Esophagus mucosa (tissue), 1 donor: ENCODE measurements around the gene WDR1. TPM values are rescaled to one million over a fixed set of nuclear protein-coding genes. Genes with fewer than 3 reads are reported as not detected.
"Not testable (repeated sequence)": the region's sequence is repeated elsewhere in the genome, so short reads cannot be mapped to it uniquely, and the experiment has no call there.

Source experiments
- ATAC-seq: fragments of 200-7000 bp; cut with Tn5 transposase; one replicate; pipeline ENCODE4 v1.9.1; 2020
- total RNA-seq: library from RNA; stranded (reverse); gene quantifications from one replicate; pipeline ENCODE4 v1.2.4, GENCODE V29; 2023
- donor health status: DM: yes; HTN: yes; CAD: no.

The WDR1 gene
- total RNA-seq, 1 donor from 2014 or later = 253 TPM

GRCh38 chr4:10130178-10130888, 13.7 kb upstream of the WDR1 start:
- no peak for ATAC-seq

GRCh38 chr4:10129196-10130177, 12.9 kb upstream of the WDR1 start:
- peak; percentile 41 for ATAC-seq

- no peak for ATAC-seq
These were observed 12.2 kb upstream of the WDR1 start for GRCh38 chr4:10128761-10129160.

GRCh38 chr4:10127531-10127930, 10.9 kb upstream of the WDR1 start:
- ATAC-seq = not testable (repeated sequence)

GRCh38 chr4:10124167-10124930, 7.8 kb upstream of the WDR1 start:
- no peak for ATAC-seq

- peak; percentile 41 for ATAC-seq
These were observed 6.9 kb upstream of the WDR1 start for GRCh38 chr4:10123227-10124101.

GRCh38 chr4:10122236-10122932, 5.8 kb upstream of the WDR1 start:
- ATAC-seq = no peak

- ATAC-seq = no peak
These were observed 5.1 kb upstream of the WDR1 start for GRCh38 chr4:10121568-10122208.

- ATAC-seq = no peak
These were observed 4.5 kb upstream of the WDR1 start for GRCh38 chr4:10120943-10121567.

GRCh38 chr4:10119773-10120172, 3.2 kb upstream of the WDR1 start:
- no peak for ATAC-seq

- no peak for ATAC-seq
These were observed 2.7 kb upstream of the WDR1 start for GRCh38 chr4:10119278-10119677.

GRCh38 chr4:10118048-10119004, 1.7 kb upstream of the WDR1 start:
- ATAC-seq = no peak

GRCh38 chr4:10117359-10118047, 904 bp upstream of the WDR1 start:
- no peak for ATAC-seq

- ATAC-seq = peak; percentile 67
These were observed 616 bp downstream of the WDR1 start for GRCh38 chr4:10115797-10116568.

- peak; percentile 9 for ATAC-seq
These were observed 1.3 kb downstream of the WDR1 start for GRCh38 chr4:10115271-10115796.

GRCh38 chr4:10114607-10115006, 2.0 kb downstream of the WDR1 start:
- ATAC-seq = no peak

GRCh38 chr4:10114147-10114546, 2.5 kb downstream of the WDR1 start:
- no peak for ATAC-seq
